HG03432 (cell line): ENCODE measurements around the gene DAGLA.
A peak's percentile ranks its signal among the peaks of the same experiment; 100 is the strongest.

Experiments used
- ATAC-seq: cut with Tn5 transposase; IDR thresholded peaks from one replicate; pipeline ENCODE4 v1.9.1; 2021; ENCODE audit warnings: mild to moderate bottlenecking, moderate library complexity; ENCODE audit not compliant: unreplicated experiment

DAGLA gene

GRCh38 chr11:61778357-61778886 lies 98.2 kb downstream of the DAGLA start:
- ATAC-seq = no peak

GRCh38 chr11:61778920-61779650 lies 98.9 kb downstream of the DAGLA start:
- no peak for ATAC-seq

DNA sequence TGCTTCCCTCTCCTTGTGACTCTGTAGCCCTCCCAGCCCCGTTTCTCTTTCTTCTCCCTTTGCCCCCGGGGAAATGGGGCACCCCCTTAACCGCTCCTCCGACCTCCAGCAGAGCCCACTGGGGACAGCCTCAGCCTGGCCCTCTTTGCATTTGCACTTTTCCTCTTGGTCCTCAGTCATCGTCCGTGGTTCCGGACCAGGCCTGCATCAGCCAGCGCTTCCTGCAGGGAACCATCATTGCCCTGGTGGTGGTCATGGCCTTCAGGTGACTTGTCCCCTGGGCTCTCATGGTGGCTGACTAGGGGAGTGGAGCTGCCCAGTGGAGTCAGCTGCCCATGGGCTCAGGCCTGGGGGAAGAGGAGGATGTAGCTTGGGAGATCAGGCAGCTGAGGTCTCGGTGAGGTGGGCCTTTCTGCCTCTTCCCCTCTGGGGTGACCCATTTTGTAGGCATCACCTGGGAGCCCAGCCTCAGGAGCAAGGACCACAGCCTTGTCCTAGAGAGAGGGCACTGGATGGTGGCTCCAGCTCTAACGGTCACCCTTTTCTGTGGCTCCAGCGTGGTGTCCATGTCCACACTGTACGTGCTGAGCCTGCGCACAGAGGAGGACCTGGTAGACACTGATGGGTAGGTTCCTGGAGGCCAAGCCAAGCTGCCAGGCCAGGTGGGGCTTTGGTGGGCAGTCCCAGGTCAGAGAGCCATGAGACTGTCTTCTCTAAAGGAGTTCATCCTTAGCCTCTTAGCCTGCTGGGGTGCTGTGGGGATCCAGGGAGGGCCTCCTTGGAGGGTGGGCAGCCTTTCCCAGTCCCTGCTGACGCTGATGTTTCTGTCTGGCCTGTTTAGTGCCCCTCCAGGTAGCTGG lies 99.7 kb downstream of the DAGLA start:
- ATAC-seq = no peak

DNA sequence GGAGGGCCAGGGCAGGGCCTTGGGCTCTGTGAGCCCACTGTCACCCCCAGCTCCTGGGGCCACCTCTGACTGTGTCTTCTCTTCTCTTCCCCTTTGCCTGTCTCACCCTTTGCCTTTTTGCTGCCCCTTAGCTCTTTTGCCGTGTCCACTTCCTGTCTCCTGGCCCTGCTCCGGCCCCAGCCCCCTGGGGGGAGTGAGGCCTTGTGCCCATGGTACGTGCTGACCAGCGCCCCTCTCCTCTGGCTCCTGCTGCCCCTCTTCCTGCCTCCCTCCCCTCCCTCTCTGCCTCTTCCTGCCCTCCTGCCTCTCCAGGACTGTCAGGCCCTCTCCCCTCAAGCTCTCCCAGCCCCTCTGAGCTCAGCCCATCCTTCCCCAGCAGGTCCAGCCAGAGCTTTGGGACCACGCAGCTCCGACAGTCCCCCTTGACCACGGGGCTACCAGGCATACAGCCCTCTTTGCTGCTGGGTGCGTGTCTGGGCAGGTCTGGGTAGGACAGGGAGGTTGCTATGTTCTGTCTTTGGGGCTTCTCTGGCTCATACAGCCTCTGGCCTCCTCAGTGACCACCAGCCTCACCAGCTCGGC lies 100.5 kb downstream of the DAGLA start:
- no peak for ATAC-seq

DNA sequence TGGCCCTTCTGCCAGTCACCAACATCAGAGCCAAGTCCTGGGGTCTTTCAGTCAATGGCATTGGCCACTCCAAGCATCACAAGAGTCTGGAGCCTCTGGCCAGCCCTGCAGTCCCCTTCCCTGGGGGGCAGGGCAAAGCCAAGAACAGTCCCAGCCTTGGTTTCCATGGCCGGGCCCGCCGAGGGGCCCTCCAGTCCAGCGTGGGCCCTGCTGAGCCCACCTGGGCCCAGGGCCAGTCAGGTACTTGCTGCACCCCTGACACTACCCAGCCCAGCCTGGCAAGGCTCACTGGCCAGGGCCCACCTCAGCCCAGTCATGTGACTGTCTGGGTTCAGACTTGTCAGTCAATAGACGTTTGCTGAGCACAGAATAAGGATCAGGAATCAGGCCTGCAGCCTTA lies 101.4 kb downstream of the DAGLA start:
- no peak for ATAC-seq

DNA sequence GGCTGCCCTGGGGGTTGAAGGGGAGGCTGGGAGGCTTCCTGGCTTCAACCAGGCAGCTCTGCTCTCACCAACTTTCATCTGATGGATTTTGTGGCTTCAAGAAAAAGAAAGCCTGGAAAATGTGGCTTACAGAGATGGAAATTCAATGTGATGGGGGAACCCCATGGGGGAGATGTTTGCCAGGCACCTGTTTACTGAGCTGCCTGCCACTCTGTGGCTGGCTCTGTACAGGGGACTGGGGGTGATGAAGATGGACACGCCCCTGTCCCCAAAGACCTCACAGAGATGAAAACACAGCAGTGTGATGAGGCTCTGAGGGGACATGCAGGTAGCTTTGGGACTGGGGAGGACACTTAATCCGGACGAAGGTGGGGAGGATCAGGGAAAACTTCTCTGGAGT lies 102.1 kb downstream of the DAGLA start:
- no peak for ATAC-seq

DNA sequence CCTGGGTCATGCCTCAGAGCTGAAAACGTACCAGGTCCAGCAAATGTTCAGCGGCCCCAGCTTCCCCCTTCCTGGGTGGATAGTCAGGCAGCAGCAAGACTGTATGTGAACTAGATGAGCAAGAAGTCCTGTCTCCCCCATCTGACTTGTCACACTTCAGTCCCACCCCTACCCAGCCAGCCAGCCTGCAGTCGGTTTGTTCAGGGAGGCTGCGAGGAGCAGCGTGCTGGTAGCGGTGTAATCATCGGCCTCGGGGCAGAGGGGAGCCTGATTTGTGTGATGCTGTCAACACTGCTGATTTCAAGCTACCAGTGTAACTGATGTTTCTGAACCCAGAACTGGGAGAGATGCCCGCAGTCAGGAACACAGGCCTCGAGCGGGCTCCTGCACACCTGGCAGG lies 102.7 kb downstream of the DAGLA start:
- ATAC-seq = no peak

DNA sequence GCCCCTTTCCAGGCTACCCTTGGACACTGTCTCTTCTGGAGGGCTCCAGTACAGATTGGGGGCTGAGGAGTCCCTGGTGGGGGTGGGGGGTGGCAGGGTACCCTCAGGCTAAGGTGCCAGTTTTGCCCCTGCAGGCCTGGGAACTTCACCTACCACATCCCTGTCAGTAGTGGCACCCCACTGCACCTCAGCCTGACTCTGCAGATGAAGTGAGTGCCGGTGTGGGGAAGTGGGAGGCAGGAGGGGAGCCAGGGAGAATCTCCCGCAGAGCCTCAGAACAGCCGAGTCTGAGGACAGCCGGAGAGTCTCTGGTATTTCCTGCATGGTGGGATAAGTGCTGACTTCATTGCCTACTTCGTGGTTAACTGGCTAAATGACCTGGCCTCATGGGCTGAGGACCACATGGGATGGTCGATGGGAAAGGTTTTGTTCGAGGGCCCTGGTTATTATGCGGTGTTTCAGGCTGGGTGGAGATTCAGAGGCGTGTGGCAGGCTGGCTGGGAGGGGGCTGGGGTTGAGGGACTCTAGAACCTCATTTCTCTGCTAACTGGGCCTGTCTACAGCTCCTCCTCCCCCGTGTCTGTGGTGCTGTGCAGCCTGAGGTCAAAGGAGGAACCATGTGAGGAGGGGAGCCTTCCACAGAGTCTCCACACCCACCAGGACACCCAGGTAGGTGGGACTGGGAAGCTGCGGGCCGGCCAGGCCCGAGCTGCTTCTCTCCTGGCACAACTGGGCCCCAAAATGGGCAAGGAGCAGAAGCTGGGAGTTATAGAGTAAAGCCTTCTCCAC lies 103.7 kb downstream of the DAGLA start:
- no peak for ATAC-seq

GRCh38 chr11:61784506-61784805 lies 104.3 kb downstream of the DAGLA start:
- no peak for ATAC-seq

GRCh38 chr11:61785837-61786402 lies 105.7 kb downstream of the DAGLA start:
- no peak for ATAC-seq

DNA sequence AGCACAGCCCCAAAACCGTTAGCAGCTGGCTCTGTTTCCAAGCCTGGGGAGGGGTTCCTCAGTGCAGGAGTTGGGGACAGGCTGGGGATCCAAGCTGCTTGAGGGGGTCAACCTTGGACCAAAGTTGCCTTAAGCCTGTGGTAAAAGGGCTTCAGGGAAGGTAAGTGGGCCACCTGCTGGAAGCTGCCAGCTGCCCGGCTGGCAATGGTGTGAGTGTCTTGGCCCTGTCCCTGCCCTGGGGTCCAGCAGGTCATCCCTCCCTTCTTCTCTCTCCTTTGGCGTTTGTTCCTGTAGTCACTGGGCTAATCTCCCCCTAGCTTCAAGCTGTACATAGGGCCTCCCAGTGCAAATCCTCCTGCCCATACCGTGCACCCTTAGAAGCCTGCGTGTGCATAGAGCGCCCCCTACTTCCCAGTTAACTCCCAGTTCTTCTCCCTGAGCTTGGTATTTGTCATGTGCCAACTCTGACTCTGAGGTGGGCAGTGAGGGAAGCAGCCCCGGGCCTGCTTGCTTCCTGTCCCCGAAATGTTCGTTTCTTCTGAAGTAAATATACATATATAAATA lies 107.8 kb downstream of the DAGLA start:
- no peak for ATAC-seq

GRCh38 chr11:61791737-61792309 lies 111.6 kb downstream of the DAGLA start:
- ATAC-seq = peak; percentile 35

DNA sequence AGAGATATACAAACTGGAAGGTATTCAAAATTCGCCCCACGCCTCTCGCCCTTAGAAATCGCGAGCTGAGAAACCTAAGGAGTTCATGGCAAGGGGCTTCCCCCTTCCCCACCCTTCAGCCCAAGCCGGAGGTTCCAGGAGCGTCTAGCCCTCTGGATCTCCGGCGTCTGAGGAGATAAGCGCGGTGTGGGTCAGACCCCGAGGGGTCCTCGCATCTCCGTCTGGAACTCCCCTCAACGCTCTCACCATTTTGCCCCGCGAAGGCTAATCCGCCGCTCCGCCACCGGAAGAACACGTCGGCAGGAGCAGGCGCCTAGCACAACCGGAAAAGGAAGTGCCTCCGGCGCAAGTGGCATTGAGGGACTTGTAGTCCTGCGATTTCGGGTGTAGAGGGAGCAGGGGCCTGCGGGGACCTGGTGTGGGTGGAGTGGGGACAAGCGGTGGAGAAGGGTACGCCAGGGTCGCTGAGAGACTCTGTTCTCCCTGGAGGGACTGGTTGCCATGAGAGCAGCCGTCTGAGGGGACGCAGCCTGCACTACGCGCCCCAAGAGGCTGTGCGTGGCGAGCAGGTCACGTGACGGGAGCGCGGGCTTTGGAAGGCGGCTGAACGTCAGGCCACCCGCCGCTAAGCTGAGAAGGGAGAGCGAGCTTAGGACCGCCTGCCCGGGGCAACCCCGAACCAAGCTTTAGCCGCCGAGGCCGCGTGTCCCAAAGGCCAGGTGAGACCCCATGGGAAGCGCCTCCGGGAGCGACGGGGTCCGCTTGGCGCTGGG lies 112.3 kb downstream of the DAGLA start, which contains the start of the genes FEN1 and TMEM258:
Gene FEN1 (plus strand): TSS at position 602 of the 773 bp plus-strand sequence. CDS start 2,451 bp downstream, outside the sequence.
Gene TMEM258 (minus strand): TSS at position 290 of the 773 bp plus-strand sequence. CDS start 41 bp downstream, at position 249.
- peak; percentile 88 for ATAC-seq

- ATAC-seq = no peak
Observed at GRCh38 chr11:61793083-61793828, 113.1 kb downstream of the DAGLA start.

DNA sequence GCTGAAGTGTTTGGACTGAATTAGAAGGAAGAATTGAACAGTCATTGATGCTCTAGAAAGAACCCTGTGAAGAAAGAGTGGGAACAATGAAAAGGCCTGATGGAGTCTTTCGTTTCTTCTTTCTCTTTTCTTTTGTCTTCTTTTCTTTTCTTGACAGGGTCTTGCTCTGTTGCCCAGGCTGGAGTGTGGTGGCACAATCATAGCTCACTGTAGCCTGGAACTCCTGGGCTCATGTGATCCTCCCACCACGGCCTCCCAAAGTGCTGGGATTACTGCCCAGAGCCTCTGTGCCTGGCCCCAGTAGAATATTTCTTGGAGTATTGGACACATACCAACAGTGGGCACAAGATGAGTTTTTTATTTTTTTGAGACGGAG lies 113.6 kb downstream of the DAGLA start:
- no peak for ATAC-seq

GRCh38 chr11:61794579-61794978 lies 114.4 kb downstream of the DAGLA start:
- ATAC-seq = no peak

GRCh38 chr11:61795459-61795858 lies 115.3 kb downstream of the DAGLA start:
- ATAC-seq = no peak

GRCh38 chr11:61795876-61796526 lies 115.8 kb downstream of the DAGLA start:
- ATAC-seq = no peak
